ENCODE measurements around the gene ZNHIT6.

The ZNHIT6 gene

GRCh38 chr1:85621430-85621829 is 86.8 kb downstream of the ZNHIT6 start:
- ChIA-PET POLR2A (no interaction called here), CTCF (no interaction called here)
- Histone ChIP-seq H3K4me3 (ENCODE audit: low read depth, low read length) (no peak overlapping the region), H3K4me1 (ENCODE audit: control insufficient read depth, insufficient read depth, low read length) (no peaks in the 10 kb centered on the region), H3K27ac (ENCODE audit: extremely low read depth, low read depth, low read length) (no peak overlapping the region), H3K36me3 (ENCODE audit: control insufficient read depth in 2 of 2, insufficient read depth in 1 of 2, low read length in 2 of 2) (peaks cover 0 to 3% of the 10 kb centered on the region in 2 experiments; a peak in 1 of 3 replicates), H3K9me3 (ENCODE audit: control insufficient read depth, insufficient read depth, low read depth, low read length) (no peaks in the 10 kb centered on the region)
- TF ChIP-seq HOXC10 (CRISPR knock-in tag; IDR thresholded peaks at IDR 0.05) = no peak
- no peak for TF ChIP-seq ZNF426 (tag by site-specific recombination; IDR thresholded peaks at IDR 0.05)
- no peak for TF ChIP-seq GLIS1 (tag by site-specific recombination; IDR thresholded peaks at IDR 0.05)
- TF ChIP-seq INSM2 (tag by site-specific recombination; IDR thresholded peaks at IDR 0.05) = no peak
- TF ChIP-seq KLF1 (tag by site-specific recombination; IDR thresholded peaks at IDR 0.05) = no peak
- no peak for TF ChIP-seq ZSCAN16 (tag by site-specific recombination; IDR thresholded peaks at IDR 0.05)
- no peak for TF ChIP-seq ZSCAN23 (tag by site-specific recombination; IDR thresholded peaks at IDR 0.05)
- peak; percentile 90 for TF ChIP-seq ZNF280D (tag by site-specific recombination; IDR thresholded peaks at IDR 0.05)
- TF ChIP-seq ZNF311 (tag by site-specific recombination; IDR thresholded peaks at IDR 0.05; ENCODE audit: borderline replicate concordance) = no peak
- peak; percentile 82 for TF ChIP-seq SETDB1 (IDR thresholded peaks at IDR 0.05; ENCODE audit: insufficient read length, low read length)
- no peak for TF ChIP-seq ZNF324 (tag by site-specific recombination; IDR thresholded peaks at IDR 0.05)
- no peak for TF ChIP-seq ZBTB11 (tag by site-specific recombination; conservative IDR thresholded peaks at IDR 0.05; ENCODE audit: low read depth)
- TF ChIP-seq KLF16 (tag by site-specific recombination; IDR thresholded peaks at IDR 0.05) = no peak
- TF ChIP-seq ZNF654 (tag by site-specific recombination; IDR thresholded peaks at IDR 0.05; ENCODE audit: low read depth) = no peak
- TF ChIP-seq ZSCAN30 (tag by site-specific recombination; IDR thresholded peaks at IDR 0.05) = no peak
- TF ChIP-seq EGR2 (tag by site-specific recombination; IDR thresholded peaks at IDR 0.05; ENCODE audit: low read depth) = no peak
- TF ChIP-seq ZNF768 (tag by site-specific recombination; IDR thresholded peaks at IDR 0.05) = no peak
- no peak for TF ChIP-seq KLF8 (tag by site-specific recombination; IDR thresholded peaks at IDR 0.05)
- TF ChIP-seq ZNF626 (tag by site-specific recombination; IDR thresholded peaks at IDR 0.05) = peak; percentile 63; the same call in 1 of the 2 replicates
- no peak for TF ChIP-seq PATZ1 (tag by site-specific recombination; IDR thresholded peaks at IDR 0.05)
- TF ChIP-seq ZNF677 (tag by site-specific recombination; IDR thresholded peaks at IDR 0.05) = no peak
- no peak for TF ChIP-seq ZNF362 (tag by site-specific recombination; IDR thresholded peaks at IDR 0.05)
- peak; percentile 67; the same call in 1 of the 2 replicates for TF ChIP-seq ZNF664 (tag by site-specific recombination; IDR thresholded peaks at IDR 0.05)
- TF ChIP-seq ZNF639 (tag by site-specific recombination; IDR thresholded peaks at IDR 0.05) = 0 out of 2 replicates have a peak, but pooled peaks have one; percentile 18
- TF ChIP-seq TCF7L2 (IDR thresholded peaks at IDR 0.05; ENCODE audit: borderline replicate concordance, low read depth, low read length) = no peak
- TF ChIP-seq ZNF549 (tag by site-specific recombination; IDR thresholded peaks at IDR 0.05) = no peak
- TF ChIP-seq ZNF140 (tag by site-specific recombination; IDR thresholded peaks at IDR 0.05) = no peak
